Measurements from ENCODE around the gene SIGLEC10.
"Not testable (repeated sequence)": the region's sequence is repeated elsewhere in the genome, so short reads cannot be mapped to it uniquely, and the experiment has no call there.

Gene SIGLEC10

GRCh38 chr19:51440052-51440451 lies 22.6 kb upstream of the SIGLEC10 start:
- no peak for DNase-seq (ENCODE audit: low spot score)

- DNase-seq (ENCODE audit: low spot score): no peak
These were observed 21.6 kb upstream of the SIGLEC10 start for GRCh38 chr19:51439021-51439465.

- DNase-seq (ENCODE audit: low spot score): no peak
These were observed 17.0 kb upstream of the SIGLEC10 start for GRCh38 chr19:51434456-51434855.

- DNase-seq (ENCODE audit: low spot score): no peak
These were observed 15.6 kb upstream of the SIGLEC10 start for GRCh38 chr19:51433043-51433442.

DNA sequence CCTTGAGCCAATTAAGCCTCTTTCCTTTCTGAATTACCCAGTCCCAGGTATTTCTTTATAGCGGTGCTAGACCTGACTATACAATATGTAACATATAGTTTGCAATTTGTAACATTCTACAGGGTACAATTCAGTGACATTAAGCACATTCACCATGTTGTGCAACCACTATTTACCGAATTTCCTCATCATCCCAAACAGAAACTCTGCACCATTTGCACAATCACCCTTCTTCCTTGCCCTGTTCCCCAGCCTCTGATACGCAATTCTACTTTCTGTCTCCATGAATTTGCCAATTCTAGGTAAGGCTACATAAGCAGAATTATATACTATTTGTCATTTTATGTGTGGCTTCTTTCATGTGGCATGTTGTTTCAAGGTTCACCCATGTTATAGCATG lies 13.7 kb upstream of the SIGLEC10 start:
- DNase-seq (ENCODE audit: low spot score): no peak

- DNase-seq (ENCODE audit: low spot score): no peak
These were observed 12.8 kb upstream of the SIGLEC10 start for GRCh38 chr19:51430221-51430620.

DNA sequence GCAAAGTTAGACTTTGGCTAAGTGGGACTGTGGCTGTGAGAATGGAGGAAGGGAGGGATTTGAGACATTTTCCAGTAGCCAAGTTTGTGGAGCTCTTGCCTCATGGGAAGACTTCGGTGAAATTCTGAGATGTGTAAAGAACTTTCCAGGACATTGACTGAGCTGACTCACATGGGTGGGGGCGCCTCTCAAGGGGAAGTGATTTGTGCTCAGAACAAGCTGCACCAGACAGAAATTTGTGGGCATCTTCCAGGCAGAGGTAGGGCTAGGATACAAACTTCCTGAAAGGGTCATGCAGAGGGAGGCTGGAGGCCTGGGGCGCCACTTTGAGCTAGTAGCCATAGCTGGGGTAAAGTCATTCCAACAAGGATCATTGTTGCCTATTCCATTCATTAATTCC lies 9.8 kb upstream of the SIGLEC10 start:
- no peak for DNase-seq (ENCODE audit: low spot score)

GRCh38 chr19:51422053-51422448 lies 4.6 kb upstream of the SIGLEC10 start:
- peak; percentile 49 for DNase-seq (ENCODE audit: low spot score)

DNA sequence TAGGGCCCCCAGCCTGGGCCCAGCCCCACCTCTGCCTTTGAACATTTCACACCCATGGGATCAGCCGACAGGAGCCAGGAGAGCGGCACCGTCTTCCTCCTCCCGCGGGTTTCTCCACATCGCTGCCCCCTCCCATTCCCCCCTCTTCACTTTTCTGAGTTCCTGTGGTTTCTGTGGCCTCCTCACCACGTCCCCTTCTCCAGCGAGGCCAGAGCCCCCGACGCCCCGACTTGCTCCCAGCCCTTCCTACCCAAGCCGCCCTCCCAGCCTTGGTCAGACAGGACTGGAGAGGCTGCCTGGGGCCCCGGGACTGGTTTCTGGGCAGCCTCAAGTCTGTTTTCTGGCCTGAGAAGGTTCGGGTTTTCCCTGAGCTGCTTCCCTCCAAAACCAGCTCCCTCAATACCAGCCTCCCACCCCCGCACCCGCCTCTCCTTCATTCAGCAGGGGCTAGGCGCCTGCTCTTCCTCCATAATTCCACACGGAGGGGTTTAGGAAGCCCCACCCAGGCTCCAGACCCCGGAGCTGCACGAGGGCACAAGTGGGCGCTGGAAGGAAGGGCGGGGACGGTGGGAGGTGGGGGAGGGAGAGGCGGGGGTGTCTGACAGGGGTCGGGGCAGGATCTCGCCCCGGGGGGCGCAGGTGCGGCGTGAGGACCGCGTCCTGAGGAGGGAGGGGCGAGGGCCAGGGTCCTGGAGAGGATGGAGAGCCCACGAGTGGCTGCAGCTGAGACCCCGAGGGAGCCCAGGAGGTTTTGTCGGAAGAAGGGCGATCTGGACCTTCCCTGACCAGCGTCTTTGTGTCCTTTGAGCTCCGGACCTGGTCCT lies 4.0 kb upstream of the SIGLEC10 start:
- no peak for DNase-seq (ENCODE audit: low spot score)

GRCh38 chr19:51420511-51420910 lies 3.1 kb upstream of the SIGLEC10 start:
- DNase-seq (ENCODE audit: low spot score): not testable (repeated sequence)

GRCh38 chr19:51418707-51419106 lies 1.3 kb upstream of the SIGLEC10 start:
- no peak for DNase-seq (ENCODE audit: low spot score)

DNA sequence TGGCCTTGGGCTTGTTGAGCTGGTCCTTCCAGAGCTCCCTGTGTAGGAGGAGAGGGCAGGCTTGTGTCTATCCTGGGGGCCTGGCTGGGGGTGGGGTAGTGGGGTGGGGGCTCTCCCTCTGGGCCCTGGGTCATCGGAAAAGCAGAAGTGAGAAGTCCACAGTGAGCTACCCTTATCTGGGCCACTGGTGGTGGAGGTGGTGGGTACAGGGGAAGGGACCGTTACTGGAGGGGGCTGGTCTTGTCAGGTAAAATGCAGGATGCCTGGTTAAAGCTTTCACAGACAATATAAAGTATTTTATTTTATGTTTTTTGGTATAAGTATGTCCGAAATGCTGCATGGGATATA lies 342 bp upstream of the SIGLEC10 start:
- no peak for DNase-seq (ENCODE audit: low spot score)

DNA sequence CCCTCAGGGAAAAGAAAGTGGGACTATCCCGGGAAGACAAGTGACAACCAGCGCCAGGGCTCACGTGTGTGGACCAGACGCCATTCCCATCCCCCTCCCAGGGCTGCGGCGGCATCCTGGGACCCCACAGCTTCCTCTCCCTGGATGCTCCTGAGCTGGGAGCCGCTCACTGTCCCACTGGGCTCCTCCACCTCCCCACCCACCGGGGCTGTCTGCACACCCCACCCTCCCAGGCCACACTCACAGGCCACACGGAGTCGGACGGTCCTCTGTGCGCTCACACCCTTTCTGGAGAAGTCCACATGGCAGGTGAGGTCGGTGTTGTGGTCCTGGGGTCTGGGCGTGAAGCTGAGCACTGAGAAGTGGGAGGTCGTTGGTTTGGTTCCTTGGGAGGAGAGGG lies 1.0 kb downstream of the SIGLEC10 start:
- DNase-seq (ENCODE audit: low spot score): not testable (repeated sequence)

DNA sequence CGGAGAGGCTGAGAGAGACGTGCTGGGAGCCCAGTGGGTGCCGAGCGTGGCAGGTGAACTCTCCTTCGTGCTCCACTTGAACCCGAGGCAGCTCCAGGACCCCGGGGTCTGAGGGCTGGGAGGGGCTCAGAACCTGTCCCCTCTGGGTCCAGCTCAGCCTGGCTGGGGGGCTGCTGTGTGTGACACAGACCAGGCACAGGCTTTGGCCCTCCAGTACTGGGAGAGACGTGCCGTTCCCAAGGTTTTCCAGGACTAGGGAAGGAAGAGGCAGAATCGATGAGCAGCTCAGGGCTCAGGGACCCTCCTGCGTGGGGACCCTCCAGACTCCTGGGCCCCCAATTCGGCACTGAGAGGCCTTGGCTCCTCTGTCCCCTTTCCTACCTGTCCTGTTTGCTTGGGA lies 2.3 kb downstream of the SIGLEC10 start:
- DNase-seq (ENCODE audit: low spot score): no peak

DNA sequence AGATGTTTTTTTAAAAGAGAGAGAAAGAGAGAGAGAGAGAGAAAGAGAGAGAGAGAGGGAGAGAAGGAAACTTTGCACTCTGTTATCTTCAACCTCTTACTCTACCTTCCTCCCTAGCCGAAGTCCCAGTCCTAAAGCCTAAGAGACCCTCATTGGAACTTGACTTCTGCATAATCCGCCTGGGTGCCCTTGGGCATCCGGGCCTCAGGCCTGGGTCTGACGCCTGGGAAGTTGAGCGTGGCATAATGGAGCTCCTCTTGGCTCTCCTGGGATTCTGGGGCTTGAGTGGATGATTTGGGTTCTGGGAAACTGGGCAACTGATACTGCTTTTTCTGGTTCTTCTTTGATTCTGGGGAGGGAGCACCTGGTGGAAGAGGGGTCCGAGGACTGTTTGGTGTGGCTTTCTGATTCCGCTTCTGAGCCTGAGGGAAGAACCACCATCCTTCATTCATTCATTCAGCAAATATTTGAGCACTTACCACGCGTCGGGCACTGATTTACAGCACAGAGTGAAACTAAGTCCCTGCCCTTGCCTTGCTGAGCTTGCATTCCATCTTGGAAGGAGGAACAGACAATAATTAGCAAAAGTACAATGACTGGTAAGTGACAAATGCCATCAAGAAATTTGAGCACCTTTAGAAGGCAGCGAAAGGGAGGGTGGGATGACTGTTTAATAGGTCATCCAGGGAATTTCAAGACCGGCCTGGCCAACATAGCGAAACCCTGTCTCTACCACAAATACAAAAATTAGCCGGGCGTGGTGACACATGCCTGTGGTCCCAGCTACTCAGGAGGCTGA lies 6.3 kb downstream of the SIGLEC10 start:
- no peak for DNase-seq (ENCODE audit: low spot score)

GRCh38 chr19:51407511-51408131 lies 9.8 kb downstream of the SIGLEC10 start:
- DNase-seq (ENCODE audit: low spot score): no peak

- no peak for DNase-seq (ENCODE audit: low spot score)
These were observed 15.3 kb downstream of the SIGLEC10 start for GRCh38 chr19:51402117-51402516.

DNA sequence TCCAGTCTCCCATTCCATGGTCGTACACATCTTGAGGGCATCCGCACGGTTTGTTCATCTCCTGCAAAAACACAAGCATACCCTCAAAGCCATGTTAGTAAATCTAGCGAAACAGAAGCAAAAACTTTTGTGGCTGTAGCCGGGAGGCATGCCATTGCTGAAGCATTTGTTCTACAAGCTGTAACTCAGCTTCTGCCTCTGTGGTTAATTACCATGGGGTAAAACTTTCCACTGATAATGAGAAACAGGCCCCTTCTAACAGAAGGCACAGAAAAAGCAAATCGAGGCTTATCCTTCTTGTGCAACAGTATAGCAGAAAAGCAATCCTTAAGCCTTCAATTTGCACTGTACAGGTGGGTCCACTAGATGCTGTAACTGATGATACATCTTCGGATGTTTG lies 17.5 kb downstream of the SIGLEC10 start:
- DNase-seq (ENCODE audit: low spot score): not testable (repeated sequence)

DNA sequence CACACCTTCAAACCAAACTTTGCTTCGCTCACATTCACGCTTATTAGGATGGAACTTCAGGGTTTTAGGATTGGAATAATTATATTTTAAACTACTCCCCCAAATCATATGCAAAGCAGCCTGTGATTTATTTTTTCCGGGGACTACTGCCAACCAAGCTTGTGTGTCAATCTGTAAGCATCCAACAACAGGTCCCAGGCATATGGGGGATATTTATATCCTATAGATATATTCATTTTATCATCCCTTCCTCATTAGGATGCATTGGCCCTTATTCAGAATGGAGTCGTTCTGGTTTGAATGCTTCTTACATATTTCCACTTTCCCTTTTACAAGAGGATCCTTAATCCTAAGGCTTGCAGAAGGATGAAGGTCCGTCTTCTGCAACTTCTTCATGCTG lies 18.2 kb downstream of the SIGLEC10 start:
- no peak for DNase-seq (ENCODE audit: low spot score)

GRCh38 chr19:51398096-51398704 lies 19.2 kb downstream of the SIGLEC10 start:
- DNase-seq (ENCODE audit: low spot score): no peak

DNA sequence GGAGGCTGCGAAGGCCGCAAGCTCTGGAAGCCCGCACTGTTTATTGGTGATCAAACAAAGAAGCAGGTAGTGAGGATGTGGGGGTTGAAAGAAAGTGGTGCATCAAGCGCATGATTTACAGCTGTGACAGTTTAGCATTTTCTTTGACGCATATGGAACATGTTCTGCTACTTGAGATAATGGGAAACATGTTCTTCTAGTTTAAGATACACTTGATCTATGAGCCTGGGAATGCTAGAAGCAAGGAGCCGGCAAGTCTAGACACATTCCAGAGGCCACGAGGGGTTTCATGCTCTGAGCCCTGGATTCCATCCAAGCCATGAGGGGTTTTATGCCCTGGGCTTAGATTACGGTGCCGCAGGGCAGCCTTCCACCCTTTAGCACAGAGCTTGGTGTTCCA lies 20.0 kb downstream of the SIGLEC10 start:
- not testable (repeated sequence) for DNase-seq (ENCODE audit: low spot score)

DNA sequence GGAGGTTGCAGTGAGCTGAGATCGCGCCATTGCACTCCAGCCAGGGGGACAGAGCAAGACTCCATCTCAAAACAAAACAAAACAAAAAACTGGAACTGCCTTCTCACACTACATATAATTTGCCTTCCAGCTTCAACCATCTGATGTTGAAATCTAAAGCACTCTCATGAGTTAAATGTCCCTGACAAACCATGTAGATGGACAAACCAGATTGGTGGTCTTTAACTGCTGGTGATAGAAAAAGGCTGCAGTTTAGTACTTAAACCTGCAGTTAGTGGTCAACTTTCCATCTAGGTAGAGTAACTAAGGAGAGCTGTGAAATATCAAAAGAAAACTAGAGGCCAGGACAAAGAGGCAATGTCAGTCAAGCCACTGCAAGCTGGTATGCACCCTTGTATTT lies 21.3 kb downstream of the SIGLEC10 start:
- no peak for DNase-seq (ENCODE audit: low spot score)

Data from globus pallidus (tissue), 1 donor.